NCI-H226 (cell line): Measurements from ENCODE around the gene SPINK6.

Experiments used
- DNase-seq: peaks from one replicate; pipeline ENCODE4 v3.0.0-alpha.2; 2015

Gene SPINK6

GRCh38 chr5:148224117-148224742 is 21.4 kb downstream of the SPINK6 start:
- DNase-seq, result no peak

GRCh38 chr5:148228392-148228984 is 25.6 kb downstream of the SPINK6 start:
- no peak for DNase-seq

GRCh38 chr5:148229840-148230239 is 27.0 kb downstream of the SPINK6 start:
- DNase-seq, result no peak

GRCh38 chr5:148230240-148230639 is 27.4 kb downstream of the SPINK6 start:
- DNase-seq, result no peak

- no peak for DNase-seq
Observed at GRCh38 chr5:148237785-148238417, 35.1 kb downstream of the SPINK6 start.

- DNase-seq, result no peak
Observed at GRCh38 chr5:148238418-148238794, 35.6 kb downstream of the SPINK6 start, which contains the start of gene MARCOL. Gene MARCOL, plus strand, starts transcription at chr5:148238525. Its CDS starts 73 bp downstream, at chr5:148238598.

- DNase-seq, result no peak
Observed at GRCh38 chr5:148248894-148249293, 46.1 kb downstream of the SPINK6 start.

- DNase-seq, result no peak
Observed at GRCh38 chr5:148255456-148255855, 52.6 kb downstream of the SPINK6 start.

- DNase-seq, result no peak
Observed at GRCh38 chr5:148259288-148259687, 56.4 kb downstream of the SPINK6 start.

GRCh38 chr5:148261221-148261620 is 58.4 kb downstream of the SPINK6 start:
- DNase-seq, result no peak
